H9 (cell line): ENCODE measurements around the gene SPRED2. TPM values are rescaled to one million over a fixed set of nuclear protein-coding genes. Genes with fewer than 3 reads are reported as not detected.

ENCODE experiments used
- DNase-seq: peaks from one replicate; pipeline ENCODE4 v3.0.0-alpha.2; 2017
- H2AFZ ChIP-seq: one replicate; pipeline ENCODE4 v1.6.1; 2013; ENCODE audit warnings: mild to moderate bottlenecking, low read length, control low read depth, moderate library complexity
- H2AK5ac ChIP-seq: 2 replicates; pipeline ENCODE4 v1.6.1; 2013; ENCODE audit warnings: low read length, control low read depth, mixed read lengths; ENCODE audit not compliant: insufficient read length
- H2BK120ac ChIP-seq: one replicate; pipeline ENCODE4 v1.6.1; 2013; ENCODE audit warnings: low read depth, mild to moderate bottlenecking, low read length, control low read depth, inconsistent platforms; ENCODE audit not compliant: poor library complexity, severe bottlenecking
- H2BK12ac ChIP-seq: 2 replicates; pipeline ENCODE4 v1.6.1; 2013; ENCODE audit warnings: low read length, control low read depth, mixed read lengths, low read depth; ENCODE audit not compliant: insufficient read length
- H2BK15ac ChIP-seq: 2 replicates; pipeline ENCODE4 v1.6.1; 2013; ENCODE audit warnings: low read depth, low read length, control low read depth
- H2BK20ac ChIP-seq: one replicate; pipeline ENCODE4 v1.6.1; 2013; ENCODE audit warnings: low read depth, mild to moderate bottlenecking, low read length, control low read depth, inconsistent platforms; ENCODE audit not compliant: poor library complexity, severe bottlenecking
- H2BK5ac ChIP-seq: 2 replicates; pipeline ENCODE4 v1.6.1; 2013; ENCODE audit warnings: low read length, control low read depth, mixed read lengths; ENCODE audit not compliant: insufficient read length
- H3K14ac ChIP-seq: 2 replicates; pipeline ENCODE4 v1.6.1; 2013; ENCODE audit warnings: low read length, control low read depth; ENCODE audit not compliant: insufficient read depth
- H3K18ac ChIP-seq: 2 replicates; pipeline ENCODE4 v1.6.1; 2013; ENCODE audit warnings: low read depth, mild to moderate bottlenecking, mixed read lengths, low read length, control low read depth; ENCODE audit not compliant: insufficient read length
- H3K23ac ChIP-seq: 2 replicates; pipeline ENCODE4 v1.6.1; 2013; ENCODE audit warnings: low read length, control low read depth, mixed read lengths, low read depth; ENCODE audit not compliant: insufficient read length
- H3K23me2 ChIP-seq: 2 replicates; pipeline ENCODE4 v1.6.1; 2013; ENCODE audit warnings: low read depth, mild to moderate bottlenecking, mixed read lengths, low read length, control low read depth; ENCODE audit not compliant: insufficient read length, poor library complexity, severe bottlenecking
- H3K27ac ChIP-seq: 2 replicates; pipeline ENCODE4 v1.5.1; 2013; ENCODE audit warnings: low read length, control low read depth, mixed read lengths, low read depth; ENCODE audit not compliant: insufficient read length
- H3K27me3 ChIP-seq: 2 replicates; pipeline ENCODE4 v1.6.1; 2013; ENCODE audit warnings: low read length, control low read depth, inconsistent platforms; ENCODE audit not compliant: insufficient read depth
- H3K4ac ChIP-seq: 2 replicates; pipeline ENCODE4 v1.6.1; 2013; ENCODE audit warnings: low read depth, mild to moderate bottlenecking, control low read depth, inconsistent platforms, low read length, moderate library complexity
- H3K4me1 ChIP-seq: 2 replicates; pipeline ENCODE4 v1.6.1; 2013; ENCODE audit warnings: low read length, control low read depth, inconsistent platforms; ENCODE audit not compliant: insufficient read depth
- H3K4me2 ChIP-seq: 2 replicates; pipeline ENCODE4 v1.6.1; 2013; ENCODE audit warnings: low read length, control low read depth, mixed read lengths; ENCODE audit not compliant: insufficient read length, insufficient read depth
- H3K56ac ChIP-seq: 2 replicates; pipeline ENCODE4 v1.6.1; 2013; ENCODE audit warnings: low read depth, mild to moderate bottlenecking, mixed read lengths, low read length, control low read depth; ENCODE audit not compliant: insufficient read length
- H3K79me1 ChIP-seq: 2 replicates; pipeline ENCODE4 v1.6.1; 2013; ENCODE audit warnings: low read depth, mild to moderate bottlenecking, moderate library complexity, low read length, control low read depth, inconsistent platforms; ENCODE audit not compliant: insufficient read depth, poor library complexity, severe bottlenecking
- H3K79me2 ChIP-seq: 2 replicates; pipeline ENCODE4 v1.6.1; 2013; ENCODE audit warnings: low read length, control low read depth, inconsistent platforms; ENCODE audit not compliant: insufficient read depth
- H3K9ac ChIP-seq: 2 replicates; pipeline ENCODE4 v1.6.1; 2013; ENCODE audit warnings: low read length, control low read depth, mixed read lengths; ENCODE audit not compliant: insufficient read length; ENCODE audit errors: extremely low read depth
- H3K9me3 ChIP-seq: one replicate; pipeline ENCODE4 v1.6.1; 2013; ENCODE audit warnings: low read depth, low read length, inconsistent platforms; ENCODE audit not compliant: control insufficient read depth
- H3T11ph ChIP-seq: one replicate; pipeline ENCODE4 v1.6.1; 2013; ENCODE audit warnings: mild to moderate bottlenecking, low read length, control low read depth, inconsistent platforms
- H4K20me1 ChIP-seq: one replicate; pipeline ENCODE4 v1.6.1; 2013; ENCODE audit not compliant: control insufficient read depth, insufficient read length, insufficient read depth
- H4K5ac ChIP-seq: 2 replicates; pipeline ENCODE4 v1.6.1; 2013; ENCODE audit warnings: low read depth, mild to moderate bottlenecking, mixed read lengths, low read length, control low read depth; ENCODE audit not compliant: insufficient read length
- H4K8ac ChIP-seq: replicated peaks from 2 replicates; pipeline ENCODE4 v1.6.1; 2013; ENCODE audit warnings: low read length, control low read depth, mixed read lengths, low read depth; ENCODE audit not compliant: insufficient read length
- H4K91ac ChIP-seq: 2 replicates; pipeline ENCODE4 v1.6.1; 2013; ENCODE audit warnings: low read depth, mild to moderate bottlenecking, moderate library complexity, mixed read lengths, low read length, control low read depth; ENCODE audit not compliant: insufficient read length
- H3K27ac Mint-ChIP-seq, 3 experiments: 2 replicates in 2 of 3; 3 replicates in 1 of 3; pipeline ENCODE4 v1.8.0; 2020 to 2021; ENCODE audit warnings: mixed read lengths in 3 of 3, mild to moderate bottlenecking in 1 of 3, moderate library complexity in 1 of 3
- H3K27me3 Mint-ChIP-seq: 2 replicates; pipeline ENCODE4 v1.8.0; 2021; ENCODE audit warnings: low read depth, mild to moderate bottlenecking, moderate library complexity, mixed read lengths
- H3K36me3 Mint-ChIP-seq, 3 experiments: 2 replicates in 2 of 3; 3 replicates in 1 of 3; pipeline ENCODE4 v1.8.0; 2020 to 2021; ENCODE audit warnings: low read depth in 3 of 3, mixed read lengths in 3 of 3; ENCODE audit not compliant: insufficient read depth in 1 of 3
- H3K4me1 Mint-ChIP-seq, 2 experiments: 2 replicates each; pipeline ENCODE4 v1.8.0; 2020; ENCODE audit warnings: mixed read lengths in 2 of 2
- H3K4me3 Mint-ChIP-seq, 2 experiments: 2 replicates in 1 of 2; 3 replicates in 1 of 2; pipeline ENCODE4 v1.8.0; 2020 to 2021; ENCODE audit warnings: mild to moderate bottlenecking in 2 of 2, mixed read lengths in 2 of 2, moderate library complexity in 1 of 2
- H3K9me3 Mint-ChIP-seq, 2 experiments: 2 replicates in 1 of 2; 3 replicates in 1 of 2; pipeline ENCODE4 v1.8.0; 2020; ENCODE audit warnings: mild to moderate bottlenecking in 2 of 2, mixed read lengths in 2 of 2, moderate library complexity in 1 of 2
- WGBS: extraction: QIAGEN DNeasy Blood & Tissue Kit; methylation state at CpG from one replicate; pipeline ENCODE4 v1.1.7; 2013; ENCODE audit warnings: missing lambda C conversion rate, low lambda C conversion rate, mixed read lengths; ENCODE audit not compliant: insufficient read length; ENCODE audit errors: extremely low coverage; 5-methylcytosine and 5-hydroxymethylcytosine counted together
- total RNA-seq: library from RNA; stranded (reverse); gene quantifications from 2 replicates; pipeline ENCODE4 v1.2.1, GENCODE V29; 2021
- TF ChIP-seq, protein P1 (sequence below): fragments of 200-600 bp; sonication (generic); conservative IDR thresholded peaks from 3 replicates; pipeline ENCODE4 v1.8.0; 2021; ENCODE audit warnings: antibody characterized with exemption, mild to moderate bottlenecking

The SPRED2 gene
- total RNA-seq, 1 experiment from 2014 or later, result 23.5 TPM

GRCh38 chr2:65392609-65393008 lies 39.8 kb downstream of the SPRED2 start:
- Mint-ChIP-seq H3K27ac (no peak overlapping the region), H3K4me1 (peaks cover 34 to 35% of the 10 kb centered on the region in 2 experiments), H3K9me3 (no peaks in the 10 kb centered on the region), H3K36me3 (no peaks in the 10 kb centered on the region), H3K4me3 (no peak overlapping the region), H3K27me3 (no peaks in the 10 kb centered on the region; the same call in 1 of the 2 replicates)
- Histone ChIP-seq H3K9ac (no peak overlapping the region), H4K91ac (no peak overlapping the region), H3K18ac (no peak overlapping the region), H4K8ac (no peak overlapping the region), H2BK12ac (no peak overlapping the region), H3K56ac (no peak overlapping the region), H2BK120ac (no peak overlapping the region), H3K14ac (no peak overlapping the region), H2BK5ac (no peak overlapping the region), H3K4ac (no peak overlapping the region), H3K27ac (no peak overlapping the region), H3K27me3 (no peaks in the 10 kb centered on the region), H3T11ph (no peak overlapping the region), H3K9me3 (no peaks in the 10 kb centered on the region), H4K20me1 (no peaks in the 10 kb centered on the region), H3K4me2 (no peak overlapping the region), H3K4me1 (no peaks in the 10 kb centered on the region; the same call in 1 of the 2 replicates), H4K5ac (no peak overlapping the region), H2AK5ac (no peak overlapping the region), H2BK20ac (no peak overlapping the region), H3K79me1 (peaks cover 4% of the 10 kb centered on the region), H3K23ac (no peak overlapping the region), H3K79me2 (0 out of 2 replicates have a peak, but pooled peaks cover 3% of the 10 kb centered on the region), H2BK15ac (no peak overlapping the region), H3K23me2 (no peaks in the 10 kb centered on the region), H2AFZ (no peak overlapping the region)
- TF ChIP-seq, protein P1, sequence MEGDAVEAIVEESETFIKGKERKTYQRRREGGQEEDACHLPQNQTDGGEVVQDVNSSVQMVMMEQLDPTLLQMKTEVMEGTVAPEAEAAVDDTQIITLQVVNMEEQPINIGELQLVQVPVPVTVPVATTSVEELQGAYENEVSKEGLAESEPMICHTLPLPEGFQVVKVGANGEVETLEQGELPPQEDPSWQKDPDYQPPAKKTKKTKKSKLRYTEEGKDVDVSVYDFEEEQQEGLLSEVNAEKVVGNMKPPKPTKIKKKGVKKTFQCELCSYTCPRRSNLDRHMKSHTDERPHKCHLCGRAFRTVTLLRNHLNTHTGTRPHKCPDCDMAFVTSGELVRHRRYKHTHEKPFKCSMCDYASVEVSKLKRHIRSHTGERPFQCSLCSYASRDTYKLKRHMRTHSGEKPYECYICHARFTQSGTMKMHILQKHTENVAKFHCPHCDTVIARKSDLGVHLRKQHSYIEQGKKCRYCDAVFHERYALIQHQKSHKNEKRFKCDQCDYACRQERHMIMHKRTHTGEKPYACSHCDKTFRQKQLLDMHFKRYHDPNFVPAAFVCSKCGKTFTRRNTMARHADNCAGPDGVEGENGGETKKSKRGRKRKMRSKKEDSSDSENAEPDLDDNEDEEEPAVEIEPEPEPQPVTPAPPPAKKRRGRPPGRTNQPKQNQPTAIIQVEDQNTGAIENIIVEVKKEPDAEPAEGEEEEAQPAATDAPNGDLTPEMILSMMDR, result no peak
- no CpG with 5 or more reads among the region's 5 CpGs for WGBS
- no peak for DNase-seq
